Measurements from ENCODE around the gene LASP1.

The LASP1 gene

GRCh38 chr17:38874505-38875400, 4.9 kb downstream of the LASP1 start:
- H3K9me3 Mint-ChIP-seq: no peaks in the 10 kb centered on the region
- CTCF ChIA-PET: interaction anchor here (4.7 kb wide), 1 partner anchor 108 kb away, joined by 33 read pairs; no protein-coding TSS in a partner anchor

GRCh38 chr17:38875477-38876075, 5.7 kb downstream of the LASP1 start:
- DNase-seq: no peak
- peaks cover 90% of the 10 kb centered on the region for H3K4me1 Mint-ChIP-seq
- H3K36me3 Mint-ChIP-seq: peaks cover 41% of the 10 kb centered on the region
- H3K9me3 Mint-ChIP-seq: no peaks in the 10 kb centered on the region
- H3K27ac Mint-ChIP-seq: peak overlapping the region; percentile 86
- H3K4me3 Mint-ChIP-seq: no peak overlapping the region
- no peaks in the 10 kb centered on the region for H3K27me3 Mint-ChIP-seq
- CTCF ChIA-PET: no interaction called here

More at GRCh38 chr17:38874505-38875400, 4.9 kb downstream of the LASP1 start:
- Mint-ChIP-seq H3K36me3 (peaks cover 37% of the 10 kb centered on the region), H3K27me3 (no peaks in the 10 kb centered on the region), H3K27ac (no peak overlapping the region), H3K4me3 (no peak overlapping the region), H3K4me1 (peaks cover 82% of the 10 kb centered on the region)
- DNase-seq: no peak

DNA sequence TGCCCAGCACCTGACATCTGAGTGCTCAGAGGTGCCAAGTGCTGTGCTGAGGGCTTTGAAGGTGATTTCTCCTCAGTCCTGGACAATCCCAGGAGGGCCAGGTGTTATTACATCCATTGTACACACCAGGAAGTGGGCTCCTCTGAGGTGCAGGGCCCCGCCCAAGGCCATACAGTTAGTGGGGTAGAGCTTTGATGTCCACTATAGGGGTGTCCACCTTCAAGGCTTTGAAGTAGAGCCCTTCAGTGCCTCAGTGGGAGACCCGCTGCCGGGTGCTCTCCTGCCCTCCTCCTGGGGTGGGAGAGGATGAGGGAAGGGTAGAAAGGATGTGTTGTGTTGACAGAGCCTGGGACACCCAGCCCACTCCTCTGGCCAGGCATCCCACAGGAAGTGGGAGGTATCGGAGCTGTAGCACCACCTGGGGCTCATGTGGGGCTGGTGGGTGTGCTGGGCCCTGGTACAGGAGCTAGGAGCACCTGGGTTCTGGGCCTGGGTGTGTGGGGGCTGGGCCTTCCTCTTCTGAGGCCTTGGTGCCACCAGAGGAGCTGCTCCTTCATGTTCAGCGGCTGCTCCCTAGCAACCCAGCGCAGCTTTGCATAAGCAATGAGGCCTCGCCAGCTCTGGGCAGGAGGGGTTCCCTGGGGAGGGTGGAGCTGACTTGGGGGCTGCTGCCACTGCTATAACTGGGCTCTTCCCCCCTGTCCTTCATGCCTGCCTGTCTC, 7.4 kb downstream of the LASP1 start:
- H3K36me3 Mint-ChIP-seq: peaks cover 49% of the 10 kb centered on the region
- peak; percentile 72 for DNase-seq

DNA sequence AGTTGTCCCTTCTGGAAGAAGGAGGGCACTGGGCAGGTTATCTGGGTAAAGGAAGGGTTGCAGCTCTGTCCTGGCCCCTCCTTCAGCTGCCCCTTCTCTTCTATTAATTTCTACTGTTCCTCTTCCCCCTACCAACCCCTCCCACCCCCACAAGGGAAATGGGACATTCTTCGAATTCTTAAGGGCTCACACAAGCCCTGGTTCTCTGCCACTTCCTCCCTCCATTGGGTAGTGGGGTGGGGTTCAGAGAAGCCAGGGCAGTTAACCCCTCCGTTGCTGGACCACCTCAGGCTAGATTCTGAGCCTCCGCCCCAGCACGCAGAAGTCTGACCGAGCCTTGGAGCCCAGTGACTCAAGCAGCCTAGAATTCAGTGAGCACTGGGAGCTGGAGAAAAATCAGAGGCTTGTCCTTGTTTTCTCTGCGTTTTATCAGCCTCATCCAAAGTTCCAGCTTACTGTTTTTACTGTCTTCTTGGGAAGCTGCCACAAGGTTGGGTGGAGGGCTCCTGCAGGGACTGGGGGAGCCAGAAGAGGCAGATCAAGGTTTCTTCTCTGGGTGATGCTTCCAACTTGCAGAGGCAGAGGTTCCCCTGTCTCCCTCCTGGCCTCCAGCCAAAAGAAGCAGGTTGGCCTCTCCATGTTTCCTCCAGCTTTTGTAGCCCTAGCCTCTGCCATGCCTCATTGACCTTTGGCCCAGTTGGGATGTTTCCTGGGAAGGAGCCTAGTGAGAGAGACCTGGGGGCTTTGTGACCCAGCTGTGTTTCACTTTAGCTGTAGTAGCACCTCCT, 10.2 kb downstream of the LASP1 start:
- Mint-ChIP-seq H3K4me1 (peaks cover 93% of the 10 kb centered on the region), H3K36me3 (peaks cover 59% of the 10 kb centered on the region), H3K9me3 (no peaks in the 10 kb centered on the region), H3K4me3 (peak overlapping the region; percentile 62), H3K27ac (peak overlapping the region; percentile 77), H3K27me3 (no peaks in the 10 kb centered on the region)
- DNase-seq: peak; percentile 54
- CTCF ChIA-PET: interaction anchor here (0.5 to 3.5 kb wide), 4 partner anchors 9 to 1684 kb away, joined by 3 to 14 read pairs (median 4); no protein-coding TSS in a partner anchor

More for the DNA sequence above, 7.4 kb downstream of the LASP1 start:
- H3K4me1 Mint-ChIP-seq: peaks cover 97% of the 10 kb centered on the region
- no peaks in the 10 kb centered on the region for H3K27me3 Mint-ChIP-seq
- H3K4me3 Mint-ChIP-seq: peak overlapping the region; percentile 44
- no peaks in the 10 kb centered on the region for H3K9me3 Mint-ChIP-seq
- CTCF ChIA-PET: interaction anchor here (1.0 to 1.8 kb wide), 2 partner anchors 10 to 287 kb away, joined by 3 to 6 read pairs; no protein-coding TSS in a partner anchor
- peak overlapping the region; percentile 86 for H3K27ac Mint-ChIP-seq

- H3K9me3 Mint-ChIP-seq: no peaks in the 10 kb centered on the region
- H3K27ac Mint-ChIP-seq: peak overlapping the region; percentile 94
- H3K4me1 Mint-ChIP-seq: peaks cover 94% of the 10 kb centered on the region
- peaks cover 72% of the 10 kb centered on the region for H3K36me3 Mint-ChIP-seq
- H3K4me3 Mint-ChIP-seq: peak overlapping the region; percentile 26
- peak; percentile 56 for DNase-seq
- CTCF ChIA-PET: interaction anchor here (0.5 to 3.5 kb wide), 4 partner anchors 9 to 13 kb away, joined by 3 to 14 read pairs (median 6); no protein-coding TSS in a partner anchor
- H3K27me3 Mint-ChIP-seq: peaks cover 4% of the 10 kb centered on the region
These were observed 11.8 kb downstream of the LASP1 start for GRCh38 chr17:38881600-38882191.

GRCh38 chr17:38882870-38883269, 13.0 kb downstream of the LASP1 start:
- Mint-ChIP-seq H3K4me1 (peaks cover 91% of the 10 kb centered on the region), H3K36me3 (peaks cover 77% of the 10 kb centered on the region), H3K4me3 (no peak overlapping the region), H3K9me3 (no peaks in the 10 kb centered on the region), H3K27ac (peak overlapping the region; percentile 94), H3K27me3 (peaks cover 4% of the 10 kb centered on the region)
- DNase-seq: no peak
- CTCF ChIA-PET: interaction anchor here (1.0 to 3.5 kb wide), 3 partner anchors 10 to 14 kb away, joined by 3 to 14 read pairs (median 8); partner anchors contain the start of gene LASP1

GRCh38 chr17:38883592-38884526, 14.0 kb downstream of the LASP1 start:
- CTCF ChIA-PET: interaction anchor here (0.7 to 1.9 kb wide), 3 partner anchors 11 to 14 kb away, joined by 3 to 7 read pairs (median 3); partner anchors contain the start of gene LASP1
- Mint-ChIP-seq H3K4me1 (peaks cover 91% of the 10 kb centered on the region), H3K36me3 (peaks cover 76% of the 10 kb centered on the region), H3K27ac (peak overlapping the region; percentile 94), H3K4me3 (peak overlapping the region; percentile 56), H3K27me3 (peaks cover 4% of the 10 kb centered on the region), H3K9me3 (no peaks in the 10 kb centered on the region)
- peak; percentile 56 for DNase-seq

- Mint-ChIP-seq H3K27ac (peak overlapping the region; percentile 67), H3K36me3 (peaks cover 79% of the 10 kb centered on the region), H3K4me3 (peak overlapping the region; percentile 28), H3K4me1 (peaks cover 91% of the 10 kb centered on the region), H3K27me3 (peaks cover 4% of the 10 kb centered on the region), H3K9me3 (no peaks in the 10 kb centered on the region)
- CTCF ChIA-PET: interaction anchor here (1.3 to 2.1 kb wide), 3 partner anchors 13 to 40 kb away, joined by 4 to 7 read pairs (median 6); partner anchors contain the start of gene LASP1NB
- no peak for DNase-seq
These were observed 15.3 kb downstream of the LASP1 start for GRCh38 chr17:38885044-38885727.

GRCh38 chr17:38885728-38886642, 16.1 kb downstream of the LASP1 start:
- CTCF ChIA-PET: interaction anchor here (1.3 to 2.1 kb wide), 2 partner anchors 15 to 39 kb away, joined by 4 to 6 read pairs; partner anchors contain the start of gene LASP1NB
- no peak for DNase-seq
- Mint-ChIP-seq H3K9me3 (no peaks in the 10 kb centered on the region), H3K4me3 (peak overlapping the region; percentile 11), H3K27me3 (peaks cover 4% of the 10 kb centered on the region), H3K36me3 (peaks cover 77% of the 10 kb centered on the region), H3K27ac (peak overlapping the region; percentile 85), H3K4me1 (peaks cover 91% of the 10 kb centered on the region)

- H3K4me1 Mint-ChIP-seq: peaks cover 91% of the 10 kb centered on the region
- no peak overlapping the region for H3K4me3 Mint-ChIP-seq
- CTCF ChIA-PET: interaction anchor here (1.1 to 2.1 kb wide), 3 partner anchors 9 to 39 kb away, joined by 3 to 6 read pairs (median 4); partner anchors contain the start of gene LASP1NB
- no peak overlapping the region for H3K27ac Mint-ChIP-seq
- peaks cover 4% of the 10 kb centered on the region for H3K27me3 Mint-ChIP-seq
- peaks cover 75% of the 10 kb centered on the region for H3K36me3 Mint-ChIP-seq
- no peak for DNase-seq
- no peaks in the 10 kb centered on the region for H3K9me3 Mint-ChIP-seq
These were observed 16.8 kb downstream of the LASP1 start for GRCh38 chr17:38886643-38887010.

- CTCF ChIA-PET: no interaction called here
- Mint-ChIP-seq H3K4me3 (no peak overlapping the region), H3K36me3 (peaks cover 69% of the 10 kb centered on the region), H3K27ac (peak overlapping the region; percentile 76), H3K9me3 (no peaks in the 10 kb centered on the region), H3K4me1 (peaks cover 91% of the 10 kb centered on the region), H3K27me3 (peaks cover 4% of the 10 kb centered on the region)
- no peak for DNase-seq
These were observed 19.0 kb downstream of the LASP1 start for GRCh38 chr17:38888842-38889241.
